HG03378 (cell line): Measurements from ENCODE around the gene ADSS1.

Experiments used
- ATAC-seq: cut with Tn5 transposase; IDR thresholded peaks from one replicate; pipeline ENCODE4 v1.9.1; 2021; ENCODE audit warnings: mild to moderate bottlenecking, moderate library complexity; ENCODE audit not compliant: unreplicated experiment

Gene ADSS1

DNA sequence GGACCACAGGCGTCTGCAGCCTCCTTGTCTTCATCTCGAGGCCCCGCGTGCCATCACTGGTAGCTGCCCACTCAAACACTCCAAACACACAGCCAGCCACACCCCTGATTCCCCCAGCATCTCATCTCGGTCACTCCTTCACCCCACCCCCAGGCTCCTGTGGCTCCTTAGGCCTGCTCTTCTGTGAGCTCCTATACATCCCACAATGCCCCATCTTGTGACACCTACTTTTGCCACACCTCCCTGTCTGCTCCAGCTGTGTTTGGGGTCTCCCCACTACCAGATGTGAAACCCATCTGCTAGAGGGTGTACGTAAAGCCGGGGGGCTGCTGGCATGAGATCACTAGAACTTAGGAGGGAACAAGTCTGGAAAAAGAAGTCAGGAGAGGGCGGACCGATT is 67.4 kb downstream of the ADSS1 start:
- no peak for ATAC-seq

DNA sequence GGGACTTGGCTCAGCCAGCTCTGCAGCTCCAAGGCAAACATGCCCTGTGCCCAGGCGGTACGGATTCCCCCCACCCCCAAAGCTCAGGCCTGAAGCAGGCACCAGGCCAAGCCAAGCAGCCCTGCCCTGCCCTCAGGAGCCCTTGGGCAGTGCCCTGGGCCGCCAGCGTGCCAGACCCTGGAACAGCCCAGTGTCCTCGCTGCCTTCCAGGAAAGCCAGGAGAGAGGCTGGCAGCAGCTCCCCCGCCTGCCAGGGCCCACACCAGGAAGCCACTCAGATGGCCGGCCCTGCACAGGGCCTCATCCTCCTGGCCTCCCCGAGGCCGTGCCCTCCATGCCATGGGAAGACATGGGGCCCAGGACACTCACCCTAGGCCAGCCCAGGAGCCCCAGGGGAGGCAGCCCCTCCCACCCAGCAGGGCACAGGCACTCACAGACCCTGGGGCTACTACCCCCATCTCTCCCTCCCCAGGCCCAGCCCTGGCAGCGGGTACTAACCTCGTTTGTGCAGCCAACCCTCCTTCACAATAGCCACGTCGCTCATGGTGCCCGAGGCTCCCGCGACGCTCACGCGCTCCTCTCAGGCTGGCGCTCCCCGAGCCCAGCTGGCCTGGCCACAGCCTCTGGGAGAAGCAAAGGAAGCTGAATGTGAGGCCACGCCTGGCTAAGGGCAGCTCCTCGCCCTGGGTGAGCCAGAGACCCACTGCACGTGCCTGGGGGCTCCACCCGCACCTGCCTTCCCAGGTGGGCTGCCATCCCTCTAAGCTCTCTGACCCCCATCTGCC is 68.3 kb downstream of the ADSS1 start:
- no peak for ATAC-seq

DNA sequence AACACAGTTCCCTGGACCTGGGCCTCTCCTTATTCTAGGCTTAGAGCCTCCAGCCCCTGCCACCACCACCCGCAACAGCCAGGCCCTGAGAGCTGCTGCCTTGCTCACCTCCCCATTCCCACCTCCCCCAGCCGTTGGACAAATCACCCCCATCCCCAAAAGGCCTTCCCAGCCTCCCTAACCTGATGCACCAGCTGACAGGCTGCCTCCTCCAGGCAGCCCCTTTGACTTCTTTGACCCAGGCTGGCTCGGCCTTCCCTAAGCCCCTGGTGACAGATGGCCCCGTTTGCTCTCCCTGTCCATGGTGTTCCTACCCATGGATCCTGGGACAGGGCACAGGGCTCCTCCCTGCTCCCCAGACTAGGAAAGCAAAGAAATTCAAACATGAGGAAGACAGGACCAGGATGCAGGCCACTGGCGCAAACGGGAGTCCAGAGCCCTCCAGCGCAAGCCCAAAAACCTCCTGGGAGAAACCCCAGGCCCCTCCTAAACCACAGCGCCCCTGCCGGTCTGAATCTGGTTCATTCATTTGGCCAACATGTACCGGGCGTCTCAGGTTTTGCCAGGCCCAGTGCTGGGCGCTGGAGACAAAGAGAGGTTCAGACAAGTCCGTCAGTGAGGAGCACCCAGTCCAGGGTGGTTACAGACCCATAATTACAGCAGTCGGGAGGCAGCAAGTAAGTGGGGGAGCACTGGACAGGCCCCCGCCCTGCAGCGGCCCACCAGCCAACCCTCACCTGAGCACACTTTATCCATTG is 69.1 kb downstream of the ADSS1 start:
- ATAC-seq = no peak

DNA sequence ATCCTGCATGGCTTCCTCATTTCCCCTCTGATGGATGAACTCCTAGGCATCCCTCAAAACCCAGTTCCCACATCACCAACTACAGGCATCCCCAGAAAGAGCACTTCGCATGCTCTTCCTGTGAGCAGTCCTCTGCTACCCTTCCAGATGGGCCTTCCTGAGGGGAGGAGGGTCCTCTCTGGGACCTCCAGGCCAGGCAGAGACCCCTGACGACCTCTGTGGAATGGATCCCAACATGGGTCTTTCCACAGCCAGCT is 69.6 kb downstream of the ADSS1 start:
- no peak for ATAC-seq

DNA sequence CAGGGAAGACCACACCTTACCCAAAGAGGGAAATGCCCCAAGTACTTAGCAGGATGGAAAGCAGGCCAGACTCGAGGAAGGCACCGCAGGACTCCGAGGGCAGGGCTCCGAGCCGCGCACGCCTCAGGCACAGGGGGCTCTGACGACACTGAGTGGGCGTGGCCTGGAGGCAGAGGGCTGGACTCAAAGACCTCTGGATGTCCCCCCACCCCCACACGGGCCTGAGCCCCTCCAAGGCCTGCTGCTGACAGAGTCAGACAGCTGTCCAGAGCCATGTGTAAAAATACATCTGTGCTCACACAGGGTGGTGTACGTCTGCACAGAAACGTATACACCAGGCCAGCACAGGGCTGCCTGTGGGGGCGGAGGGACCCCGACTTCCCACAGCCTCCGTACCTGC is 70.1 kb downstream of the ADSS1 start:
- no peak for ATAC-seq

DNA sequence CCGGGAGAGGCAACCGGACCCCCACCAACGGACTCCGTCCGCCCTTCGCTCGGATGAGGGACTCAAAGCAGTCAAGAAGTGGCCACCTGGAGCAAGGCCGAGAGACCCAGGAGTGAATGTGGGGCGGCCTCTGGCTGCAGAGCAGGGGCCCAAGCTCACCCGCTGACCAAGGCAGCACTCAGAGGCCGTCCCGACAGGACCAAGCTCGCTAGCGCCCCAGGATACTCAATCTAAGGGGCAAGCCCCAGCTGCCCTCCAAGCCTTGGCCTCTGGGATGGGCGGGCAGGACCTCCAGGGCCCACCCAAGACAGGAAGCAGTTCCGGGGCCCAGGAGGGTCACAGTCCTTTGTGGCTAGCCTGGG is 70.6 kb downstream of the ADSS1 start:
- ATAC-seq = no peak

DNA sequence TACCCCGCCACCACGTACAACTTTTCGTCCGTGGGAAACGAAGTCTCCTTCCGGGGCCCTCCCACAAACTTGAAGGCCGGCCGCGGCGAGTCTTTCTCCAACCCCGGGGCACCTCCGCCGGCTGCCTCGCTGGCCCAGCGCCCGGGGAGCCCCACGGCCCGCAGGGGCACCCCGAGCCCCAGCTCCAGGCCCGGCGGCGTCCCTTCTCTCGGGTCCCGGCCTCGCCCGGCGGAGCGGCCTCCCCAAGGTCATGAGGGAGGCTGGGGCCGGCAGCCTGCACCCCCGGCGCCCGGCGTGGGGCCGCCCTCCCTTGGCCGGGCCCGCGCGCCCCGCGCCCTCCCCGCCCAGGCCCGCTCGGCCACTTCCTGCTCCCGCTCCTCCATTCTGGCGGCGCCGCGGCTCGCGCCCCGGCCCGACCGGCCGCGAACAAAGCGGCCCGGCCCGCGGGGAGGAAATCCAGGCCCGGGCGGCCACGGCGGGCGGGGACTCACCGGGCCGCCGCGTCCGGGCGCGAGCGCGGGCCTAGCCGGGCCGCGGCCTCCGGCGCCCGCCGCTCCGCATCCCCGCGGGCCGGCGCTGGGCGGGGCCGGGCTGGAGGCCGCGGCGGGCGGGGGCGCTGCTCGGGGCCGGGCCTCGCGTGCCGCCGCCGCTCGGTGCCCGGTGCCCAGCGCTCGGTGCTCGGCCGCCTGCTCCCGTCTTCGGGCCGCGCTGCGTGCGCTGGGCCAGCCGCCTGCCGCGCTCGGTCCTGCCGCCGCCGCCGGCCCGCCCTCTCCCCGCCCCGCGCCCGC is 71.2 kb downstream of the ADSS1 start, which contains the start of gene AKT1:
Gene AKT1, minus strand, starts transcription at position 756 of the 788 bp plus-strand sequence. CDS start 3,105 bp downstream, outside the sequence.
- ATAC-seq = no peak

DNA sequence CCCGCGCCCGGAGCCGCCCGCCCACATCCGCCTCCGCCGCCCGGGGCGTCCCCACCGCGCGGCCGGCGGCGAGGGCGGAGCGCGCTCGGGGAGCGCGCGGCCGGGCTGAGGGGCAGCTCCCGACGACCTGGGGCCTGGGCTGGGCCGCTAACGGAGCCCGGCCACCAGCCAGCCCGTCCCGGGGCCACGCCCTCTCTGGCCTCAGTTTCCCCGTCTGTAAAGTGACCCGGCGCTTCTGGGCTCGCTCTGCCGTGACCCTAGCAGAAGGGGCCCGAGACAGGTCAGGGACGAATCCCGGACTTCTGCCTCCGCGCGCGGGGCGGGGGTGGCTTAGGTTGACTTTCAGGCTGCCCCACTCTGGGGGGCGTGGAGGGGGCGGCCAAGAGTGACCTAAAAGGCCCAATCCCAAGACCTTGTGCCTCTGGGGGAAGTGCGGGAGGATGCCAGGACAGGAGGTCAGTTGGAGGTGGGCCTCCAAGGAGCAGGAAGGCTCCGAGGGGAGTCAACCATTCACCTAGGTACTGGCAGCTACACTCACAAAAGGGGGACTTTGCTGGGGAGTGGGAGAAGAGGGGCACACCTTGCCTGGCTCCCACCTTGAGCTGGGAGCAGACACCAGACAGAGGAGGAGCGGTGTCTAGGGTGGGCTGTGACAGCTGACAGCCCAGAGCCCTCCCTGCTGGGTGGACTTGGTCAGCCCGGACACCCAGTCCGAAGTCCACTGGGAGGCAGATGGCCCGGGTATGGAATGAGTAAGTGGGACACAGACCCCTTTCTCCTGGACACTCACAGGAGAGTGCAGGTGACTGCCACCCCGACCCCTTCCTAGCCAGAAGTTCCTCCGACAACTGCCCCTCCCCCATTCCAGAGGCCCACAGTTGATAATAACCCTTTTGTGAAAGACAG is 72.0 kb downstream of the ADSS1 start:
- ATAC-seq = no peak

DNA sequence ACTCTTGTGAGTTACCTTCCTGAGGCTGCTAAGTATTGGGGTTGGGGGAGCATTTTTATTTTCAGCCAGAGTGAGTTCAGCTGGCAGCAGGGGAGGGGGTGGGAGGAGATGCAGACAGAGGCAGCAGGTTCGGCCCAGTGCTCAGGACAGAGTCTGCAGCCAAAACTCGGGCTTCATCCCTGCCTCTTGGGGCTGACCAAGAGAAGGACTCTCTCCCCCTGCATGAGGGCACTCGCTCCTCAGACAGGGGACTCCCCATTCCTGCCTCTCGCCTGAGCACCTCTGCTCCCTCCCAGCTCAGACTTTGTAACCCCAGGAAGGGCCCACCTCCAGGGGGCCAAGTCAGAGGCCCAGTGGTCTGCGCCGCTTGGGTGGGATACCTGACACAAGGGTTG is 72.7 kb downstream of the ADSS1 start:
- no peak for ATAC-seq
